GM23338 (cell line): ENCODE results near the gene OLFML2B. TPM values are rescaled to one million over a fixed set of nuclear protein-coding genes. Genes with fewer than 3 reads are reported as not detected.

ENCODE experiments used
- ATAC-seq: fragments of 200-7000 bp; cut with Tn5 transposase; 3 replicates; pipeline ENCODE4 v1.9.1; 2020
- DNase-seq: peaks from one replicate; pipeline ENCODE4 v3.0.0-alpha.2; 2015; ENCODE audit warnings: low spot score
- H2AFZ ChIP-seq: fragments of 200-600 bp; sonication (generic); 2 replicates; pipeline ENCODE4 v1.8.0; 2016; ENCODE audit warnings: antibody characterized with exemption, mild to moderate bottlenecking, moderate library complexity
- H3F3A ChIP-seq: fragments of 200-600 bp; sonication (generic); replicated peaks from 2 replicates; pipeline ENCODE4 v1.8.0; 2017; ENCODE audit warnings: antibody characterized with exemption, mixed run types, low read depth
- H3K27ac ChIP-seq: fragments of 200-600 bp; sonication (generic); 2 replicates; pipeline ENCODE4 v1.6.1; 2016; ENCODE audit warnings: low read depth
- H3K27me3 ChIP-seq: fragments of 200-600 bp; sonication (generic); 2 replicates; pipeline ENCODE4 v1.8.0; 2016; ENCODE audit warnings: mild to moderate bottlenecking, mixed run types, moderate library complexity; ENCODE audit not compliant: insufficient read depth
- H3K36me3 ChIP-seq: fragments of 200-600 bp; sonication (generic); 2 replicates; pipeline ENCODE4 v1.8.0; 2016; ENCODE audit warnings: mild to moderate bottlenecking; ENCODE audit not compliant: insufficient read depth
- H3K4me1 ChIP-seq: fragments of 200-600 bp; sonication (generic); 2 replicates; pipeline ENCODE4 v1.8.0; 2016; ENCODE audit warnings: mild to moderate bottlenecking, moderate library complexity; ENCODE audit not compliant: insufficient read depth
- H3K4me2 ChIP-seq: fragments of 200-600 bp; sonication (generic); 2 replicates; pipeline ENCODE4 v1.7.1; 2017; ENCODE audit warnings: mixed run types
- H3K4me3 ChIP-seq: fragments of 200-600 bp; sonication (generic); 2 replicates; pipeline ENCODE4 v1.6.1; 2016; ENCODE audit warnings: mixed run types
- H3K79me2 ChIP-seq: fragments of 200-600 bp; sonication (generic); replicated peaks from 2 replicates; pipeline ENCODE4 v1.8.0; 2017; ENCODE audit warnings: mild to moderate bottlenecking; ENCODE audit not compliant: insufficient read depth
- H3K9me2 ChIP-seq: fragments of 200-600 bp; sonication (generic); 2 replicates; pipeline ENCODE4 v1.8.0; 2017; ENCODE audit not compliant: insufficient read depth
- H4K20me1 ChIP-seq: fragments of 200-600 bp; sonication (generic); replicated peaks from 2 replicates; pipeline ENCODE4 v1.8.0; 2017; ENCODE audit warnings: mild to moderate bottlenecking; ENCODE audit not compliant: insufficient read depth
- H3K27ac Mint-ChIP-seq: 2 replicates; pipeline ENCODE4 v1.8.0; 2020; ENCODE audit warnings: inconsistent platforms, mild to moderate bottlenecking, moderate library complexity, mixed read lengths
- H3K27me3 Mint-ChIP-seq: 3 replicates; pipeline ENCODE4 v1.8.0; 2022; ENCODE audit warnings: low read depth, mild to moderate bottlenecking, moderate library complexity, mixed read lengths, inconsistent platforms; ENCODE audit not compliant: insufficient read depth, poor library complexity
- H3K36me3 Mint-ChIP-seq: 3 replicates; pipeline ENCODE4 v1.8.0; 2021; ENCODE audit warnings: low read depth, mild to moderate bottlenecking, inconsistent platforms, moderate library complexity, mixed read lengths
- H3K4me1 Mint-ChIP-seq: 3 replicates; pipeline ENCODE4 v1.8.0; 2020; ENCODE audit warnings: mild to moderate bottlenecking, inconsistent platforms, mixed read lengths
- H3K4me3 Mint-ChIP-seq: 3 replicates; pipeline ENCODE4 v1.8.0; 2021; ENCODE audit warnings: moderate library complexity, mild to moderate bottlenecking, inconsistent platforms, mixed read lengths
- H3K9me3 Mint-ChIP-seq: 3 replicates; pipeline ENCODE4 v1.8.0; 2020; ENCODE audit warnings: moderate library complexity, mild to moderate bottlenecking, inconsistent platforms, mixed read lengths
- CREB1 ChIP-seq: fragments of 250-450 bp; sonication (Bioruptor Pico); IDR thresholded peaks from 2 replicates; pipeline ENCODE4 v1.5.0; 2020; ENCODE audit warnings: low read depth, mild to moderate bottlenecking, moderate library complexity
- EZH2phosphoT487 ChIP-seq: fragments of 200-600 bp; sonication (generic); IDR thresholded peaks from one replicate; pipeline ENCODE4 v1.8.1; 2018; ENCODE audit warnings: antibody characterized with exemption; ENCODE audit not compliant: unreplicated experiment
- JUNB ChIP-seq: IDR thresholded peaks from one replicate; pipeline ENCODE4 v1.6.1; 2016; ENCODE audit warnings: antibody characterized with exemption; ENCODE audit not compliant: unreplicated experiment
- NANOG ChIP-seq: IDR thresholded peaks from 2 replicates; pipeline ENCODE4 v1.6.1; 2016; ENCODE audit warnings: antibody characterized with exemption, borderline replicate concordance
- POLR2AphosphoS5 ChIP-seq: IDR thresholded peaks from 2 replicates; pipeline ENCODE4 v1.6.1; 2016; ENCODE audit warnings: antibody characterized with exemption, low read depth
- STAT1 ChIP-seq: IDR thresholded peaks from one replicate; pipeline ENCODE4 v1.6.1; 2016; ENCODE audit warnings: antibody characterized with exemption; ENCODE audit not compliant: unreplicated experiment
- ZNF114 ChIP-seq: fragments of 250-450 bp; sonication (Bioruptor Pico); IDR thresholded peaks from 2 replicates; pipeline ENCODE4 v1.5.0; 2020; ENCODE audit warnings: mild to moderate bottlenecking, moderate library complexity
- ZNF331 ChIP-seq: fragments of 250-450 bp; sonication (Bioruptor Pico); IDR thresholded peaks from 2 replicates; pipeline ENCODE4 v1.5.0; 2020; ENCODE audit warnings: low read depth, mild to moderate bottlenecking, moderate library complexity
- polyA plus RNA-seq: library from polyadenylated mRNA; unstranded; fragments of >200 nt; fragmentation: Nextera tagmentation; extraction: Ambion mirVana; gene quantifications from 2 replicates; pipeline ENCODE4 v1.2.1, GENCODE V29; 2016
- total RNA-seq: library from RNA; depleted of rRNA; stranded (reverse); fragments of >200 nt; shearing (Covaris generic); gene quantifications from 2 replicates; pipeline ENCODE4 v1.2.3, GENCODE V29; 2014
- TF ChIP-seq, protein P1 (sequence below): IDR thresholded peaks from 2 replicates; pipeline ENCODE4 v1.6.1; 2016; ENCODE audit warnings: antibody characterized with exemption
- TF ChIP-seq, protein P2 (sequence below): IDR thresholded peaks from one replicate; pipeline ENCODE4 v1.6.1; 2018; ENCODE audit warnings: antibody characterized with exemption; ENCODE audit not compliant: unreplicated experiment
- TF ChIP-seq, protein P3 (sequence below), 2 experiments: fragments of 200-600 bp in 1 of 2; sonication (generic) in 1 of 2; conservative IDR thresholded peaks; 2 replicates each; pipeline versions ENCODE4 v1.5.1 to v1.6.1; 2016 to 2017; ENCODE audit warnings: antibody characterized with exemption in 2 of 2, low read depth in 2 of 2, mild to moderate bottlenecking in 2 of 2, moderate library complexity in 1 of 2
- TF ChIP-seq, protein P4 (sequence below): fragments of 250-450 bp; sonication (Bioruptor Pico); IDR thresholded peaks from 2 replicates; pipeline ENCODE4 v1.5.0; 2020; ENCODE audit warnings: mild to moderate bottlenecking, moderate library complexity

Gene OLFML2B
- total and polyA plus RNA-seq, 2 experiments from 2014 or later, result 2.9 to 4.3 TPM

DNA sequence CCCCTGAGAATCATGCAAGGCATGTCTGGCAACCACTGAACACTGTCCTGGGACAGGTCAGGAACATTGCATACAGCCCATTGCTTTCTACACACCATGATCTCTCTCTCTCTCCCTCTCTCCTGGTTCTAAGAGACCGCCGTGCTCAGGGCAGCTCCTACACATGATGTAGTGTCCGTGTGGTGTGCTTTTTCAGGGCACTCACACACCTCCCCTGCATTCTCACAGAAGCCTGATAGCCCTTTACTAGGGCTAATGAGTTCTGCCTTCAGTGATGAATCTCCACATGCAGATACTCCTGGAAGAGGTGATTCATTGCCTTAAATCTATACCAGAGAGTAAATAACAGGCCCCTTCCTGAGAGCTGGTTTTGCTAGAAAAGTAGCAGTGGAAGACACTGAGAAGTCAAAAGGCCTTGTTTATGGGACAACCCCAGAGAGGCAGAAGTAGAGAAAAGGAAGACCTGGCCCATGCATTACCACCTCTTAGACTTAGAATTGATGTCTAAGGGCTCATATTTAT, 7.2 kb upstream of the OLFML2B start:
- peaks cover 2% of the 10 kb centered on the region for H3K27me3 Mint-ChIP-seq
- H3K9me2 ChIP-seq, result no peaks in the 10 kb centered on the region
- no peak for TF ChIP-seq POLR2AphosphoS5
- TF ChIP-seq CREB1 (CRISPR knock-in tag), result no peak
- TF ChIP-seq ZNF114, result no peak
- TF ChIP-seq, protein P1, sequence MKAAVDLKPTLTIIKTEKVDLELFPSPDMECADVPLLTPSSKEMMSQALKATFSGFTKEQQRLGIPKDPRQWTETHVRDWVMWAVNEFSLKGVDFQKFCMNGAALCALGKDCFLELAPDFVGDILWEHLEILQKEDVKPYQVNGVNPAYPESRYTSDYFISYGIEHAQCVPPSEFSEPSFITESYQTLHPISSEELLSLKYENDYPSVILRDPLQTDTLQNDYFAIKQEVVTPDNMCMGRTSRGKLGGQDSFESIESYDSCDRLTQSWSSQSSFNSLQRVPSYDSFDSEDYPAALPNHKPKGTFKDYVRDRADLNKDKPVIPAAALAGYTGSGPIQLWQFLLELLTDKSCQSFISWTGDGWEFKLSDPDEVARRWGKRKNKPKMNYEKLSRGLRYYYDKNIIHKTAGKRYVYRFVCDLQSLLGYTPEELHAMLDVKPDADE, result no peak
- TF ChIP-seq EZH2phosphoT487, result no peak
- TF ChIP-seq, protein P2, sequence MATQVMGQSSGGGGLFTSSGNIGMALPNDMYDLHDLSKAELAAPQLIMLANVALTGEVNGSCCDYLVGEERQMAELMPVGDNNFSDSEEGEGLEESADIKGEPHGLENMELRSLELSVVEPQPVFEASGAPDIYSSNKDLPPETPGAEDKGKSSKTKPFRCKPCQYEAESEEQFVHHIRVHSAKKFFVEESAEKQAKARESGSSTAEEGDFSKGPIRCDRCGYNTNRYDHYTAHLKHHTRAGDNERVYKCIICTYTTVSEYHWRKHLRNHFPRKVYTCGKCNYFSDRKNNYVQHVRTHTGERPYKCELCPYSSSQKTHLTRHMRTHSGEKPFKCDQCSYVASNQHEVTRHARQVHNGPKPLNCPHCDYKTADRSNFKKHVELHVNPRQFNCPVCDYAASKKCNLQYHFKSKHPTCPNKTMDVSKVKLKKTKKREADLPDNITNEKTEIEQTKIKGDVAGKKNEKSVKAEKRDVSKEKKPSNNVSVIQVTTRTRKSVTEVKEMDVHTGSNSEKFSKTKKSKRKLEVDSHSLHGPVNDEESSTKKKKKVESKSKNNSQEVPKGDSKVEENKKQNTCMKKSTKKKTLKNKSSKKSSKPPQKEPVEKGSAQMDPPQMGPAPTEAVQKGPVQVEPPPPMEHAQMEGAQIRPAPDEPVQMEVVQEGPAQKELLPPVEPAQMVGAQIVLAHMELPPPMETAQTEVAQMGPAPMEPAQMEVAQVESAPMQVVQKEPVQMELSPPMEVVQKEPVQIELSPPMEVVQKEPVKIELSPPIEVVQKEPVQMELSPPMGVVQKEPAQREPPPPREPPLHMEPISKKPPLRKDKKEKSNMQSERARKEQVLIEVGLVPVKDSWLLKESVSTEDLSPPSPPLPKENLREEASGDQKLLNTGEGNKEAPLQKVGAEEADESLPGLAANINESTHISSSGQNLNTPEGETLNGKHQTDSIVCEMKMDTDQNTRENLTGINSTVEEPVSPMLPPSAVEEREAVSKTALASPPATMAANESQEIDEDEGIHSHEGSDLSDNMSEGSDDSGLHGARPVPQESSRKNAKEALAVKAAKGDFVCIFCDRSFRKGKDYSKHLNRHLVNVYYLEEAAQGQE, result no peak
- no peak for TF ChIP-seq ZNF331 (CRISPR knock-in tag)
- TF ChIP-seq, protein P3, sequence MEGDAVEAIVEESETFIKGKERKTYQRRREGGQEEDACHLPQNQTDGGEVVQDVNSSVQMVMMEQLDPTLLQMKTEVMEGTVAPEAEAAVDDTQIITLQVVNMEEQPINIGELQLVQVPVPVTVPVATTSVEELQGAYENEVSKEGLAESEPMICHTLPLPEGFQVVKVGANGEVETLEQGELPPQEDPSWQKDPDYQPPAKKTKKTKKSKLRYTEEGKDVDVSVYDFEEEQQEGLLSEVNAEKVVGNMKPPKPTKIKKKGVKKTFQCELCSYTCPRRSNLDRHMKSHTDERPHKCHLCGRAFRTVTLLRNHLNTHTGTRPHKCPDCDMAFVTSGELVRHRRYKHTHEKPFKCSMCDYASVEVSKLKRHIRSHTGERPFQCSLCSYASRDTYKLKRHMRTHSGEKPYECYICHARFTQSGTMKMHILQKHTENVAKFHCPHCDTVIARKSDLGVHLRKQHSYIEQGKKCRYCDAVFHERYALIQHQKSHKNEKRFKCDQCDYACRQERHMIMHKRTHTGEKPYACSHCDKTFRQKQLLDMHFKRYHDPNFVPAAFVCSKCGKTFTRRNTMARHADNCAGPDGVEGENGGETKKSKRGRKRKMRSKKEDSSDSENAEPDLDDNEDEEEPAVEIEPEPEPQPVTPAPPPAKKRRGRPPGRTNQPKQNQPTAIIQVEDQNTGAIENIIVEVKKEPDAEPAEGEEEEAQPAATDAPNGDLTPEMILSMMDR (conservative IDR thresholded peaks at IDR 0.05; ENCODE audit: low read depth in 2 of 2), result no peak
- no peak for TF ChIP-seq JUNB
- no peak for TF ChIP-seq NANOG
- TF ChIP-seq, protein P4, sequence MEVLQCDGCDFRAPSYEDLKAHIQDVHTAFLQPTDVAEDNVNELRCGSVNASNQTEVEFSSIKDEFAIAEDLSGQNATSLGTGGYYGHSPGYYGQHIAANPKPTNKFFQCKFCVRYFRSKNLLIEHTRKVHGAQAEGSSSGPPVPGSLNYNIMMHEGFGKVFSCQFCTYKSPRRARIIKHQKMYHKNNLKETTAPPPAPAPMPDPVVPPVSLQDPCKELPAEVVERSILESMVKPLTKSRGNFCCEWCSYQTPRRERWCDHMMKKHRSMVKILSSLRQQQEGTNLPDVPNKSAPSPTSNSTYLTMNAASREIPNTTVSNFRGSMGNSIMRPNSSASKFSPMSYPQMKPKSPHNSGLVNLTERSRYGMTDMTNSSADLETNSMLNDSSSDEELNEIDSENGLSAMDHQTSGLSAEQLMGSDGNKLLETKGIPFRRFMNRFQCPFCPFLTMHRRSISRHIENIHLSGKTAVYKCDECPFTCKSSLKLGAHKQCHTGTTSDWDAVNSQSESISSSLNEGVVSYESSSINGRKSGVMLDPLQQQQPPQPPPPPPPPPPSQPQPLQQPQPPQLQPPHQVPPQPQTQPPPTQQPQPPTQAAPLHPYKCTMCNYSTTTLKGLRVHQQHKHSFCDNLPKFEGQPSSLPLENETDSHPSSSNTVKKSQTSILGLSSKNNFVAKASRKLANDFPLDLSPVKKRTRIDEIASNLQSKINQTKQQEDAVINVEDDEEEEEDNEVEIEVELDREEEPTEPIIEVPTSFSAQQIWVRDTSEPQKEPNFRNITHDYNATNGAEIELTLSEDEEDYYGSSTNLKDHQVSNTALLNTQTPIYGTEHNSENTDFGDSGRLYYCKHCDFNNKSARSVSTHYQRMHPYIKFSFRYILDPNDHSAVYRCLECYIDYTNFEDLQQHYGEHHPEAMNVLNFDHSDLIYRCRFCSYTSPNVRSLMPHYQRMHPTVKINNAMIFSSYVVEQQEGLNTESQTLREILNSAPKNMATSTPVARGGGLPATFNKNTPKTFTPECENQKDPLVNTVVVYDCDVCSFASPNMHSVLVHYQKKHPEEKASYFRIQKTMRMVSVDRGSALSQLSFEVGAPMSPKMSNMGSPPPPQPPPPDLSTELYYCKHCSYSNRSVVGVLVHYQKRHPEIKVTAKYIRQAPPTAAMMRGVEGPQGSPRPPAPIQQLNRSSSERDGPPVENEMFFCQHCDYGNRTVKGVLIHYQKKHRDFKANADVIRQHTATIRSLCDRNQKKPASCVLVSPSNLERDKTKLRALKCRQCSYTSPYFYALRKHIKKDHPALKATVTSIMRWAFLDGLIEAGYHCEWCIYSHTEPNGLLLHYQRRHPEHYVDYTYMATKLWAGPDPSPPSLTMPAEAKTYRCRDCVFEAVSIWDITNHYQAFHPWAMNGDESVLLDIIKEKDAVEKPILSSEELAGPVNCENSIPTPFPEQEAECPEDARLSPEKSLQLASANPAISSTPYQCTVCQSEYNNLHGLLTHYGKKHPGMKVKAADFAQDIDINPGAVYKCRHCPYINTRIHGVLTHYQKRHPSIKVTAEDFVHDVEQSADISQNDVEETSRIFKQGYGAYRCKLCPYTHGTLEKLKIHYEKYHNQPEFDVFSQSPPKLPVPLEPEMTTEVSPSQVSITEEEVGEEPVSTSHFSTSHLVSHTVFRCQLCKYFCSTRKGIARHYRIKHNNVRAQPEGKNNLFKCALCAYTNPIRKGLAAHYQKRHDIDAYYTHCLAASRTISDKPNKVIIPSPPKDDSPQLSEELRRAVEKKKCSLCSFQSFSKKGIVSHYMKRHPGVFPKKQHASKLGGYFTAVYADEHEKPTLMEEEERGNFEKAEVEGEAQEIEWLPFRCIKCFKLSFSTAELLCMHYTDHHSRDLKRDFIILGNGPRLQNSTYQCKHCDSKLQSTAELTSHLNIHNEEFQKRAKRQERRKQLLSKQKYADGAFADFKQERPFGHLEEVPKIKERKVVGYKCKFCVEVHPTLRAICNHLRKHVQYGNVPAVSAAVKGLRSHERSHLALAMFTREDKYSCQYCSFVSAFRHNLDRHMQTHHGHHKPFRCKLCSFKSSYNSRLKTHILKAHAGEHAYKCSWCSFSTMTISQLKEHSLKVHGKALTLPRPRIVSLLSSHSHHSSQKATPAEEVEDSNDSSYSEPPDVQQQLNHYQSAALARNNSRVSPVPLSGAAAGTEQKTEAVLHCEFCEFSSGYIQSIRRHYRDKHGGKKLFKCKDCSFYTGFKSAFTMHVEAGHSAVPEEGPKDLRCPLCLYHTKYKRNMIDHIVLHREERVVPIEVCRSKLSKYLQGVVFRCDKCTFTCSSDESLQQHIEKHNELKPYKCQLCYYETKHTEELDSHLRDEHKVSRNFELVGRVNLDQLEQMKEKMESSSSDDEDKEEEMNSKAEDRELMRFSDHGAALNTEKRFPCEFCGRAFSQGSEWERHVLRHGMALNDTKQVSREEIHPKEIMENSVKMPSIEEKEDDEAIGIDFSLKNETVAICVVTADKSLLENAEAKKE, result no peak
- no peak for TF ChIP-seq STAT1

More for the DNA sequence above, 7.2 kb upstream of the OLFML2B start:
- Histone ChIP-seq H4K20me1 (no peaks in the 10 kb centered on the region; the same call in 1 of the 2 replicates), H2AFZ (no peak overlapping the region), H3F3A (no peaks in the 10 kb centered on the region), H3K4me3 (no peak overlapping the region), H3K79me2 (no peaks in the 10 kb centered on the region), H3K4me1 (no peaks in the 10 kb centered on the region), H3K4me2 (no peak overlapping the region), H3K27me3 (peaks cover 19% of the 10 kb centered on the region), H3K27ac (no peak overlapping the region), H3K36me3 (no peaks in the 10 kb centered on the region)
- no peaks in the 10 kb centered on the region for H3K36me3 Mint-ChIP-seq
- H3K27ac Mint-ChIP-seq, result no peak overlapping the region
- H3K9me3 Mint-ChIP-seq, result no peaks in the 10 kb centered on the region
- ATAC-seq, result no peak
- H3K4me3 Mint-ChIP-seq, result no peak overlapping the region
- no peak for DNase-seq
- H3K4me1 Mint-ChIP-seq, result no peaks in the 10 kb centered on the region
